ENCODE results near the gene CRTC1.

DNA sequence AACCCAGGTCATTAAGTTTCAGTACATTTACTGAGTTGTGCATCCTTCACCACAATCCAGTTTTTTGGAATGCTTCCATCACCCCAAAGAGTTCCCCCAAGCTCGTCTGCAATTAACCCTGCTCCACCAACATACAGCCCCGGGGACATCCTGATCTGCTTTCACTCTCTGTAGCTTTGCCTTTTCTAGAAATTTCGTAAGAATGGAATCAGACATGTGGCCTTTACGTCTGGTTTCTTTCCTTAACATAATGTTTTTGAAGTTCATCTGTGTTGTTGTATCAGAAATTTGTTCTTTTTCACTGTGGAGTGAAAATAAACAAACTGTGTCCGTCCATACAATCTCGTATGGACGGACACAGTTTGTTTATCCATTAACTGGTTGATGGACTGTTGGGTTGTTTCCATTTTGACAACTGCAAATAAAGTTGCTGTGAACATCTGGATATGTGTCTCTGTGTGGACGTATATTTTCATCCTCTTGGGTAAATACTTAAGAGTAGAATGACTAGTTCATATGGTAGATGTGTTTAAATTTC is 43.7 kb upstream of the CRTC1 start:
- TF ChIP-seq, protein P1, sequence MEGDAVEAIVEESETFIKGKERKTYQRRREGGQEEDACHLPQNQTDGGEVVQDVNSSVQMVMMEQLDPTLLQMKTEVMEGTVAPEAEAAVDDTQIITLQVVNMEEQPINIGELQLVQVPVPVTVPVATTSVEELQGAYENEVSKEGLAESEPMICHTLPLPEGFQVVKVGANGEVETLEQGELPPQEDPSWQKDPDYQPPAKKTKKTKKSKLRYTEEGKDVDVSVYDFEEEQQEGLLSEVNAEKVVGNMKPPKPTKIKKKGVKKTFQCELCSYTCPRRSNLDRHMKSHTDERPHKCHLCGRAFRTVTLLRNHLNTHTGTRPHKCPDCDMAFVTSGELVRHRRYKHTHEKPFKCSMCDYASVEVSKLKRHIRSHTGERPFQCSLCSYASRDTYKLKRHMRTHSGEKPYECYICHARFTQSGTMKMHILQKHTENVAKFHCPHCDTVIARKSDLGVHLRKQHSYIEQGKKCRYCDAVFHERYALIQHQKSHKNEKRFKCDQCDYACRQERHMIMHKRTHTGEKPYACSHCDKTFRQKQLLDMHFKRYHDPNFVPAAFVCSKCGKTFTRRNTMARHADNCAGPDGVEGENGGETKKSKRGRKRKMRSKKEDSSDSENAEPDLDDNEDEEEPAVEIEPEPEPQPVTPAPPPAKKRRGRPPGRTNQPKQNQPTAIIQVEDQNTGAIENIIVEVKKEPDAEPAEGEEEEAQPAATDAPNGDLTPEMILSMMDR (IDR thresholded peaks at IDR 0.05) = no peak
- TF ChIP-seq POLR2A (IDR thresholded peaks at IDR 0.05) = no peak

Data from uterus (tissue), 2 donors.